ENCODE data around the gene JAK1. TPM values are rescaled to one million over a fixed set of nuclear protein-coding genes. Genes with fewer than 3 reads are reported as not detected.

The JAK1 gene
- total RNA-seq, 3 donors from 2014 or later, result 179 to 258 (median 196) TPM

DNA sequence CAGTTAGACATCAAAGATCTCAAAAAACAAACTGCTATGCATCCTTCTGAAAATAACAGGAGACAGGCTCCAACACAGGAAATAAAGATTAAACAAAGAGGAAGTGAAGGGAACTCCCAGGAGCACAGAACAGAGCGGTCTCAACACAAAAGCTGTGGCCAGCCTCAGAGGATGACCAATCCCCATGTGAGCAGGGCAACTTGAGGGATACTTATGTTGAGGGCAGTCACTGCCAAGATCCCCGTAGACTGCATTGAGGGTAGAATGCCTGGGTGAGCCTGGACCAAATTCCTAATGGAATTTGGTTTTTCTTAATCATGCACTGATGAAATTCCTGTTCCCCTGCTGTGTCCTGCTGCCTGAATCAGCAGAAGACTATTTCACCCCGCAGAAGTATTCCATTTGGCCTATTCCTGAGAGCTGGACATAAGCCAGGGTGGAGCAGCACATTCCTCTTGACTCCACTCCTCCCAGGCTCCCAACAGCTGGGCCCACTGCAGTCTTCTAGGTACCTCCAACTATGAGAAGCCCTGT, 49.0 kb downstream of the JAK1 start:
- DNase-seq (ENCODE audit: low spot score in 2 of 2), result no peak
- Histone ChIP-seq H3K4me3 (no peak overlapping the region), H3K27me3 (no peaks in the 10 kb centered on the region), H3K4me1 (peaks cover 0 to 19% of the 10 kb centered on the region in 2 donors), H3K9me3 (no peaks in the 10 kb centered on the region), H3K36me3 (no peaks in the 10 kb centered on the region), H3K27ac (peak overlapping the region in 1 of 2 donors; percentile 13)
- peak in 1 of 3 donors; percentile 40 for TF ChIP-seq POLR2AphosphoS5 (IDR thresholded peaks at IDR 0.05)
- TF ChIP-seq, protein P1, sequence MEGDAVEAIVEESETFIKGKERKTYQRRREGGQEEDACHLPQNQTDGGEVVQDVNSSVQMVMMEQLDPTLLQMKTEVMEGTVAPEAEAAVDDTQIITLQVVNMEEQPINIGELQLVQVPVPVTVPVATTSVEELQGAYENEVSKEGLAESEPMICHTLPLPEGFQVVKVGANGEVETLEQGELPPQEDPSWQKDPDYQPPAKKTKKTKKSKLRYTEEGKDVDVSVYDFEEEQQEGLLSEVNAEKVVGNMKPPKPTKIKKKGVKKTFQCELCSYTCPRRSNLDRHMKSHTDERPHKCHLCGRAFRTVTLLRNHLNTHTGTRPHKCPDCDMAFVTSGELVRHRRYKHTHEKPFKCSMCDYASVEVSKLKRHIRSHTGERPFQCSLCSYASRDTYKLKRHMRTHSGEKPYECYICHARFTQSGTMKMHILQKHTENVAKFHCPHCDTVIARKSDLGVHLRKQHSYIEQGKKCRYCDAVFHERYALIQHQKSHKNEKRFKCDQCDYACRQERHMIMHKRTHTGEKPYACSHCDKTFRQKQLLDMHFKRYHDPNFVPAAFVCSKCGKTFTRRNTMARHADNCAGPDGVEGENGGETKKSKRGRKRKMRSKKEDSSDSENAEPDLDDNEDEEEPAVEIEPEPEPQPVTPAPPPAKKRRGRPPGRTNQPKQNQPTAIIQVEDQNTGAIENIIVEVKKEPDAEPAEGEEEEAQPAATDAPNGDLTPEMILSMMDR (IDR thresholded peaks at IDR 0.05), result no peak
- intact Hi-C loops (cut with DNase I; ENCODE audit: low total_unique reads), result no loop called here

GRCh38 chr1:64915381-64916274, 50.7 kb downstream of the JAK1 start:
- H3K36me3 ChIP-seq, result no peaks in the 10 kb centered on the region
- no peaks in the 10 kb centered on the region for H3K9me3 ChIP-seq
- intact Hi-C loops (cut with DNase I; ENCODE audit: low total_unique reads), result no loop called here
- DNase-seq (ENCODE audit: low spot score in 2 of 2), result peak in 1 of 2 donors; percentile 54
- H3K27ac ChIP-seq, result no peak overlapping the region
- TF ChIP-seq POLR2A (IDR thresholded peaks at IDR 0.05) (no peak), POLR2AphosphoS5 (IDR thresholded peaks at IDR 0.05) (no peak)
- TF ChIP-seq, protein P1 (IDR thresholded peaks at IDR 0.05), result no peak
- H3K4me1 ChIP-seq, result peaks cover 0 to 8% of the 10 kb centered on the region in 2 donors
- H3K4me3 ChIP-seq, result no peak overlapping the region
- H3K27me3 ChIP-seq, result no peaks in the 10 kb centered on the region

- Histone ChIP-seq H3K27ac (no peak overlapping the region), H3K4me3 (no peak overlapping the region), H3K27me3 (no peaks in the 10 kb centered on the region), H3K36me3 (no peaks in the 10 kb centered on the region), H3K4me1 (peaks cover 0 to 6% of the 10 kb centered on the region in 2 donors), H3K9me3 (no peaks in the 10 kb centered on the region)
- DNase-seq (ENCODE audit: low spot score in 2 of 2), result no peak
- TF ChIP-seq POLR2AphosphoS5 (IDR thresholded peaks at IDR 0.05) (no peak), POLR2A (IDR thresholded peaks at IDR 0.05) (no peak)
- TF ChIP-seq, protein P1 (IDR thresholded peaks at IDR 0.05), result no peak
- intact Hi-C loops (cut with DNase I; ENCODE audit: low total_unique reads), result no loop called here
These were observed 52.9 kb downstream of the JAK1 start for GRCh38 chr1:64913361-64914015.

- Histone ChIP-seq H3K36me3 (no peaks in the 10 kb centered on the region), H3K4me3 (no peak overlapping the region), H3K27me3 (no peaks in the 10 kb centered on the region), H3K4me1 (no peaks in the 10 kb centered on the region), H3K9me3 (no peaks in the 10 kb centered on the region), H3K27ac (no peak overlapping the region)
- TF ChIP-seq POLR2AphosphoS5 (IDR thresholded peaks at IDR 0.05), result no peak
- no peak for DNase-seq (ENCODE audit: low spot score in 2 of 2)
- intact Hi-C loops (cut with DNase I; ENCODE audit: low total_unique reads), result no loop called here
These were observed 54.2 kb downstream of the JAK1 start for GRCh38 chr1:64912191-64912590.

DNA sequence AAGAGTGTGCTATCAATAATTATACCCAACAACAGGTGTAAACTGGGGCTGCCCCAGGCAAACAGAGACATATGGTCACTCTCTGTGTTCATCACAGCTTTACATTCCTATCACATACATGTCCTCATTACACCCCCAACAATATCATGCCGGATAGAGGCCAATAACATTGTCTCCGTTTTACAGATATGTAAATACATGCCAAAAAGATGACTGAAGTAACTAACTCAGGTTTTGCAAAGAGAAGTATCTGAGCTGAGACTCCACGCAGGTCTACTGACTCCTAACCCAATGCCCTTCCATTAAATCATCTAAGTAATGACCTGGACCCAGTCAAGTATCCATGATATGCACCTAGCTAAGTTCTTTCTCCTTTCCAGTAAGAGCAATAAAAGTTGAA, 55.0 kb downstream of the JAK1 start:
- intact Hi-C loops (cut with DNase I; ENCODE audit: low total_unique reads), result no loop called here
- DNase-seq (ENCODE audit: low spot score in 2 of 2), result no peak
- H3K27me3 ChIP-seq, result no peaks in the 10 kb centered on the region
- no peaks in the 10 kb centered on the region for H3K4me1 ChIP-seq
- H3K4me3 ChIP-seq, result no peak overlapping the region
- TF ChIP-seq, protein P1 (IDR thresholded peaks at IDR 0.05), result no peak
- no peak for TF ChIP-seq POLR2A (IDR thresholded peaks at IDR 0.05)
- TF ChIP-seq POLR2AphosphoS5 (IDR thresholded peaks at IDR 0.05), result no peak
- no peaks in the 10 kb centered on the region for H3K9me3 ChIP-seq
- H3K36me3 ChIP-seq, result no peaks in the 10 kb centered on the region
- H3K27ac ChIP-seq, result no peak overlapping the region

Data from breast epithelium (tissue), 4 donors.